T-helper 1 cell (primary cell): ENCODE results near the gene BCORL1.

ENCODE experiments used
- DNase-seq, 5 donors: peaks; one replicate each; pipeline ENCODE4 v3.0.0-alpha.2; 2012 to 2020

Gene BCORL1

DNA sequence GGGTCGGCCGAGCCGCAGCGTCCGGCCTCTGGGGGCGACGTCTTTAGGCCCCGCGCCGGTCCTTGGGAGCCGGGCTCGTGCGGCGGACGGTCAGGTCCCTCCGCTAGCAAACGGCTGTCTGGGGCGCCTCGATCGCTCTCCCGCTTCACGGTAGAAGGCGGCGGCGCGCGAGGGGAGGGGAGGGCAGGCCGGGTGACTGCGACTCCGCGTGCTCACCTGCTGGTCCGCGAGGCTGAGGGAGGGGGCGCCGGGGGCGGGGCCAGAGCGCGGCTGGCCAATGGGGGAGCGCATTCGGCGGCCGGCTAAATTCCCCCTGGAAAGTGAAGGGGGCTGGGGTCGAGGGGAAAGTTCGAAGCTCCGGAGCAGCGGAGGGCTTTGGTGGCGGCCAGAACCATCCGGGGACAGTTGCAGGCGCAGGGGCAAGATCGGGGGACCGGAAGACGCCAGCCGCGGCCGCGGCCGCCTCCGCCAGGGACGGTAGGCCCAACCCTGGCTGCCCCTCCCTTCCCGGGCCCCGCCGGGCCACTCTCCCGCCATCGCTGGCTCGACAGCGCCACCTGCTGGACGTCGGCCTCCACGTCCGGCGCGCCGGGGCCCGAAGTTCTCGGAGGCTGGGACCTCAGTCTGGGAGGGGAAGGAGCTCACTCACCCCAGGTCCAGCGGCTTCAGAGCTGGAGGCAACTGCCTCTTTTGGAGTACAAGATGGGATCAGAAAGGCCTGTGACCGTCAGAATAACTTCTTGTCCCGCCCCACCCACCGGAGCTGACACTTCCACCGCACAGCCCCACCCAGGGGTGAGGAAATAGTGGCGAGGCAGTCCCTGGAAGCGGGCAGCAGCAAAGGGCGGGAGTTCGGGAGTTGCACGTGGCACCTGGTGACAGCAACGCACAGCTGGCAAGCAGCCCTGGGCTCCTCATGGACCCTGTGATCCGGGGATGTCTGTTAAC, 78.0 kb downstream of the BCORL1 start:
- peak; percentile 53 to 77 (median 71) for DNase-seq

DNA sequence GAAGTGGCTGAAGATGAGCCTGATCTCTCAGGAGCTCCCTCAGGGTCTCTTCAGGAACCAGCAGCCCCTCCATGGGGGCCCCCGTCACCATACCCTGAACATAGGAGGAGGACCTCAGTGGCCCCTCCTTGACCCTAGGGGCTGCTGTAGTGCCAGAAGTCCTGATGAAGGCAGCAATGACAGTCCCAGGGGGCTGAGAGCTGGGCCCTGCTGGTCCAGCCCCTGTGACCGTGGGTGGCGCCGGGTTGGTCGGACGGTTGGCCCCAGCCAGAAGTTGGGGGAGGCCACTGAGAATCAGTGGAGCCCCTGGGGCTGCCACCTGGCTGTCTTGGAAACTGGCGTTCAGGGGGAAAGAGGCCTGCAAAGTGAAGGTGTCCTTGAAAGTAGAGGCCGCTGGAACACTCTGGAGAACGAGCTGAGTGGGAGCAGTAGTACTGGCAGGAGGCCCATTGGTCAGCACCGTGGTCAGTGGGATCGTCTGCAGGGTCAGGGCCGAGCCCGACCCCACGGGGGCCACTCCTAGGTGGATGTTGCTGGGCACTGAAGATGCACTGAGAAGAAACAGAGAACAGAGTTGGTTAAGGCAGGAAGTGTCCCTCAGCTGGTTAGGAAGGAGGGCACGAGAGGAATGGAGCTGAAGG, 84.7 kb downstream of the BCORL1 start:
- no peak for DNase-seq

DNA sequence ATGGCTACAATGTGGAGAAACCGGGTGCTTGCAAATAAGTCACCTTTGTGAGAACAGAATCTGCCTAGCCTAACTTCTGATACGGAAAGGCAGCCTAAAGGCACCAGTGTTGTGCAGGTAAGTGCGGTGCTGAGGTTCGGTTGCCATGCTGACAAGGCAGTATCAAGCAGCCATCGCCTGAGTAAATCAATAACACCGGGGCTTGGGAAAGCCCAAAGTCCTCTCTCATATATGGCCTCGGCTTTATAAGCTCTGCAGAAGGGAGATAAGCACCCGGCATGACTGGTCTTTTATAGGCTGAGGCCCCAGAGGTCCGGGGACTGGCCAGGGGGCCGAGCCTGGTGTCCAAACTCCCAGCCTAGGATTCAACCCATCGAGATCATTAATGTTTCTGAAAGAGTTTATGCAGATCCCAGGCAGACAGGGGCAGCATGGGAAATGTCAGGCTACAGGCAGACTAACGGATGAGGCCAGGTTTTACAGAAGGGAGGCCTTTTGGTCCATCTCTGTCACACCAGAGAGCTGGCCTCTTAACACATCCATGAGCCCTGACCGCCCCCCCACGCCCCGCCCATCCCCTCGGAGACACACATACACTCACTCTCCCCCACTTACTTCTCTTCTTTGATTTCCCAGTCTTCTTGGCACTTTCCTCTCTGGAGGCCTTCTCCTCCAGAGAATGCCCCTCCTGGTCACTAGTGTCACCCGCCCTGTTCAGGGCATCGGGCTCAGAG, 89.3 kb downstream of the BCORL1 start:
- DNase-seq, result no peak

DNA sequence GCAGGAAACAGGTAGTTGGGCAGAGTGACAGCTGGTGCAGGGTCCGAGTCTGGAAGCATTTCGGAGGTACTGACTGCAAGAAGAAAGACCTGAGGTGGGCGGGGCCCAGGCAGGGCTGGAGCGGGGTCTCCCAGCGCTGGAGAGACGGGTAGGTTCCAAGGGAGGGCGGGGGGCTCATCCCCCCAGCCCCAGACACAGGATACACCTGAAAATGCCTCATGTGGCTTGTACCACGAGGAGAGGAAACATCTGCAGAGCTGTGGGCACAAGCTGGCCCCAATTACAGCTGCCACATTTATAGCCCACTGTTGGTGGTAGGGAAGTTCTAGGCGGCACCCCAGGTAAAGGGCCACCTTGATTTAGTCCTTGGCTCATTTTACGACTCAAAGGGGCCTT, 89.9 kb downstream of the BCORL1 start:
- no peak for DNase-seq

DNA sequence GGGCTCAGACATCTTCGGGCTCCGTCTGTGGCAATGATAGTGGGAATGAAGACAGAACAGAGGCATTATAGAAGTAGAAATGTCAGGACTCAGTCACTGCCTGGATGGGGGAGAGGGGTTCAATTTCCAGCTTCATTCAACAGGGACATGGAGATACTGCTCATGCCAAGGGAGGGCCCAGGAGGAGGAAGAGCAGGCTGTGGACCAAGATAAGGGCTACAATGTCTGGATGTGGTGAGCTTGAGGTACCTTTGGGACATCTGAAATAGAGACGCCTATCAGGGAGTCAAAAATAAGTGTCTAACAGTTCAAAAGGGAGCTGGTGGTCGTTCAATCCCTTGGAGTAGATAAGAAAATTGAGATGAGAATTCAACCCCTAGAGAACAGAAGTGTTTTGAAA, 93.3 kb downstream of the BCORL1 start:
- no peak for DNase-seq

DNA sequence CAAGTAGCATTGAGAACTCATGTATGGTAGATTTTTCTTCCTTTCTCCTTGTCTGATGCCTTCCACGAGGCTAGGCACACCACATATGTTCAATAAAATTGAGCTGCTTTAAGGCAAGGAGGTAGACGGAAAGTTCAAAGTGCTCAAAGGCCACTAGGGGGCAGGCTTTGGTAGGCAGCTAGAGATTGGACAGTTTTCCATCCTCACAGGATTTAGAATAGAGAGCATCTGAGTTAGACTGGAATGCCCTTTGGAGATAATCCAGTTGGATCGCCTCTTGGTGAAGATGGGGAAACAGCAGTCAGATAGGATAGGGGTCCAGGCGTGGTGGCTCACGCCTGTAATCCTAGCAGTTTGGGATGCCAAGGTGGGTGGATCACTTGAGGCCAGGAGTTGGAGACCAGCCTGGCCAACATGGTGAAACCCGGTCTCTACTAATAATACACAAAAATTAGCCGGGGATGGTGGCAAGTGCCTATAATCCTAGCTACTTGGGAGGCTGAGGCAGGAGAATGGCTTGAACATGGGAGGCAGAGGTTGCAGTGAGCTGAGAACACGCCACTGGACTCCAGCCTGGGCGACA, 97.5 kb downstream of the BCORL1 start:
- peak; percentile 22 to 57 (median 41) for DNase-seq

DNA sequence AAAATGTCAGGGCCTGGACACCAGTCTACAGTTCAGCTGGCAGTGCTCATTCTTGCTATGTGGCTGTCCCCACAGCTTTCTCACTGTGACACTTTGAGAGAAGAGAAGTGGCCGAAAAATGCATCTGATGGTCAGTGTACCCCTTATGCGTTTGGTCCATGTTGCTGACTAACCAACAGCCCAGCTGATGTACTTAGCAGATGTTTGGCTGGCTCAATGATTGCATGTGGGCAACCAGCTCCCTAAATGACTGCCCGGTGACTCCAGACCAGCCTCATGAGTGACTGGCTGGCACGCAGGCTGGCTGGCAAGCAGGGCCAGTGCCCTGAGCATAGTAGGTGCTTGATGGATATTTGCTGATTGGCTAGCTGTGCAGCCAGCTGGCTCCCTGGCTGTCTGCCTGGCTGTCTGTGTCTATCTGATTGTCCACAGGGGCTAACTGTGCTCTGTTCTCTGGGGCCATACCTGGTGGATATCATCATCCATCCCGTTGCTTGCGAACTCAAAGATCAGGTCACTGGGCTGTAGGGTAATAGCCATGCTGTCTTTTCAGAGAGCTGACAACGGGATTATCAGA, 98.4 kb downstream of the BCORL1 start:
- no peak for DNase-seq

DNA sequence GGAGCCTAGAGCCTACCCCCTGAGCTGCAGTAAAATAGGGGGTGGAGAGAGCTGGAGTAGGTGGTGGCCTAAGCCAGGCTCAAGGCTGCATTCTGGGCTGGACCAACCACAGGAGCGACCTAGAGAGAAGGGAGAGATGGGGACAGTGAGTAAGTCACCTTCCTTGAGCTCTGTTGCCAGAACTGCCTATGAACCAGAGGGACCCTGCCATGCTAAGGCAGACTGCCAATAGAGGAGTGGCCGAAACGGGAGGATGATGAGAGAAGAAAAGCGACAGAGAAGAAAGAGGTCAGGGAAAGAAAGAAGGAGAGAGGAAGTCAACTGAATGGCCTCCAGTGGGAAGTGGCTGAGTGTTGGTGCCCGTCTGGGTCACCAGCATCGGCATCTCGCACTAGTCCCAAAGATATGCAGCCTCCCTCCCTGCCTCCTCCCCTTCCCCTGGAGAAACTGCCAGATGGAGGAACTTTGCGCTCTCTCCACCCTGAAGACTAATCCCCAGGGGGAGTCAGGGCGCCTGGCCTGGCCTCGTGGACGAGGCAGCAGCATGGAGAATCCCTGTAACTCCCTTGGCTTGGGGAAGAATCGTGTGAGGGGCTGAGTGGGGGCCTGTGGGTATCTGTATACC, 99.1 kb downstream of the BCORL1 start:
- no peak for DNase-seq

DNA sequence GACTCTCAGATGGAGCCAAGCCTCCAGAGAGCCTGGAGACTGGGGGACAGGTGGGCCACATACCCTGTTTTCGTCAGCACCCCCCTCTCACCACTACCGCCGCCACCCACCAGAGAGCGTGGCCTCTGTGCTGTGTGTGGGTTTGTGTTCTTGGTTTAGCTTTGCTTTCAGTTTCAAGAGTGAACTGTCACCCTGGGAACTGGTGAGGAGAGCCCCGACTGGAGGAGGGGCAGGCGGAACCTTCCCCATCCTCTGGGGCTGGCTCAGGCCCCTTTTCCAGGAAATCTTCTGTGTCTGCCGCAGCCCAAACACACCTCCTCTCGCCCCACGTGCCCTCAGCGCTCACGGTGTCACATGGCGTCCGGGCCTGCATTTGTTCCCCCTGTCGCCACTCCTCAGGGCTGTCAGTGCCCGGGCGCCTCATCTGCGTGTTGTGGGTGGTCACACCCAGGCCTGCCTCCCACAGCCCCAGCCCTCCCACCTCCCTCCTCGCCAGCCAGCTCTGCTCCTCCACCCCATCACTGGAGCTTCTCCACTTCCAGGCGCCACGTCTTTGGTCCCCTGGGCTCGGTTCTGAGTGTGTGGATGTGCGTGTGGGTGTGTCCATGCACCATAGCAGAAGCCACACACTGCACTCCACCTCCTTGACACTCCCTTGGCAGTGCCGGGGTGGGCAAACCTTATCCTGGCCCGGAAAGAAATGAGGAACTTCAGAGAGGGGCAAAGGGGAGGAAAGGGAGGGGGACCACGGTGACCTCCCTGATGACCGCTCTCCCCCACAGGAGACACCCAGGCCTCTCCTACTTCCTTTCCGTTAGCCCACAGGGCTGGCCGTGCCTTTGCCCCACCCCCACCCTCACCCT, 100.0 kb downstream of the BCORL1 start:
- DNase-seq, result peak; percentile 45 to 93 (median 58)

DNA sequence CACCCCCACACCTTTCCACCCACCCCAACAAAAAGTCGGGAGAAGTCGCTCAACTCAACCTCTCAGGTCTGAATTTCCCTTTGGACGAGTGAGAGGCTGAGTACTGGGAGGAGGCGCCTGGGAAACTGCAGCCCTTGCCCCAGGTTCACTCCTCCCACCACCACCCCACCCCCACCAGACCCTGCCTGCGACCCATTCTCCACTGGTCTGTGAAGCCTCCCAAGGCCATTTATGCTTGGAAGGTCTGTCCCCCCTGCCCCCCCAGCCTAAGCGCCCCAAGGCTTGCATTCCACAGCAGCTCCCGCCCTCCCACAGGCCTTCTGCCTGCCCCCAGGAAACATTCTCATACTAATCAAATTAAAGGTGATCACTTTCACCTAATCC, 100.7 kb downstream of the BCORL1 start:
- DNase-seq, result no peak

DNA sequence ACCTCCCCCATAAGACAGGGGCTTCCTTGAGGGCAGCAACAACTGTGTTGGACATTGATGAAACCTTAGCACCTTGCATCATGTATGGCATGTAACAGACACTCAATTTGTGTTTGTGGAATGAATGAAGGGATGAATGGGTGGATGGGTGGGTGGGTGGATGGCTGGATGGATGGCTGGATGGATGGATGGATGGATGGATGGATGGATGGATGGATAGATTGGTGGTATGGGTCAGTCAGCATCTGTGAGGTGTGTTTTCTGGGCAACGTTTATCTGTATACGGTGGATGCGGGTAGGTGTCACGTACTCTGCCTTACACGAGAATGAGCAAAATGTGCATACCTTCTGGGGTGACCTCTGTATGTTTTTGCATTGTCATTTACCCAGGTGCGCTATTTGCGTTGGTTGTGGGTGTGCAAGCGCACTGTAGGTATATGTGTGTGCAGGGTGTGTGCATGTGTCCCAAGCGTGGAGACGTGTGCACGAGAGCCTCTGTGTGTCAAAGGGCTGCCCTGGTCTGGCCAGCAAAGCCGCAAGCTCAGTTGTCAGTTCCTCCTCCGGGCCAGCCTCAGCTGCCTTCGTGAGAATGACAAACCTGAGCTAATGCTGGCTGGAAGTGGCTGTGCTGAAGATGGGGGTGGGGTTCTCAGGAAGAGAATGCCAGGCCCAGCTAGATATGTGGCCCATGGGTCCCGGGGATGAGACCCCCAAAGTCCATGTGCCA, 101.4 kb downstream of the BCORL1 start:
- peak in 1 of 5 donors; percentile 28 for DNase-seq

DNA sequence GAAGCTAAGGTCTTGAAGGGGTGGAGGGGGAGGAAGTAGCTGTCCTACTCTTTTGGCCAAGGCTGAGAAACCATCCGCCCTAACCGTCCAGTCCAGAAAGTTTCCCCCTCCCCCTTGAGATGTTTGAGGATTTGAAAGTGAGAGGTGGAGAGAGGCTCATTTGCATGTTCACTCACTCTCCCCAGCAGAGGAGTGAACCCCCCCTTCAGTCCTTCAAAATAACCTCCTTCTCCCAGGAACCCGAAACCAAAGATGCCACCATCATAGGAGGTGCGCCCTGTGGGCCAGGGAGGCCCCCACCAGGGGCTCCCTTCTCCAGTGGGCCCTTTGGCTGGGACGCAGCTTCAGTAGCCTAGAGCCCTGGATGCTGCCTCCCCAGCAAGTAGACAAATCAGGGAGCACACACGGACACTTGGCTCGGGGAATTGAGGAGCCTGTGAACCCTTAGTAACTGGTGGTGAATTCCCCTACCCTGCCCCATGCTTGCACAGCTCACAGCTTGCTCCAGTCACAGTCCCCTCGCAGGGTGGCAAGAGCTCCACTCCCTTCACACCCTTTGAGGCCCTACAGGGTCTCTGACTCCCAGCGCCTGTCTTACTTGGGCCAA, 102.3 kb downstream of the BCORL1 start:
- DNase-seq, result no peak

DNA sequence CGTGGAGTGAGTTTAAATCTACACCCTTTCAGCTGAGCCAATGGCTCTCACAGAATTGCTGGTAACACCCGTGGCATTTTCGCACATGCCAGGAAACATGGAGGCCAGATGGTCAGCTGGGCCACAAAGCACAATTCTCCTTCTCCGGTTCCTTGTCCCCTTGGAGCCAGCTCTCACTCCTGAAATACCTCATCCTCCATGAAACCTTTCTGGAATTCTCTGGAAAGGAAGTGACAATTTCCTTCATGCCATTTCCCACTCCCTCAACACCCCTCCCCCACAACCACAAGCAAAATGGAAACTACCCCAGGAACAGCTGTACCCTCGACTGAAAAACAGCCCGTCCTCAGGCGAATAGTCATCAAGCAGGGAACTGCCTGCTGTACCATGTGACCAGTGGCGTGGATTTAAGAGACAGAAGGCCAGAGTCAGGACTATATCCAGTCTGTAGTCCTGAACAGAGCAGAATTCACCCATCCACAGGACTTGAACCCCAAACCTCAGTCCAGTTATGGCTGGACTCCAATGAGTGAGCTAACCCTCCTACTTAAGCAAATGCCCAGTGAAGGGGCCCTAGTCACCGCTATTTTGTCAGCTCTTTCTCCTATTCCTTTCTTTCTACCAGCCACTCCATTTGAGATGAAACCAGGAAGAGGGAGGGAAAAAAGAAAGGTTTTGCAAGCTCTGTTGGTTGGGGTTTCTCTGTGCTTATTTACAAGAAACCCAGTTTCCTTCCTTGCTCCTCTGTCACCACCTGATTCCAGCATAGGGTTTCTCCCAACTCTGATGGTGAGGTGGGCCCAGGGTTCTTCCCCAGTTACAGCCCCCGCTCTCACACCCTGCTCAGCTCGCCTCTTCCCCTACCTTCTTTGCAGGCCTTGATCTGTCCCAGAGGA, 103.4 kb downstream of the BCORL1 start:
- DNase-seq, result no peak

DNA sequence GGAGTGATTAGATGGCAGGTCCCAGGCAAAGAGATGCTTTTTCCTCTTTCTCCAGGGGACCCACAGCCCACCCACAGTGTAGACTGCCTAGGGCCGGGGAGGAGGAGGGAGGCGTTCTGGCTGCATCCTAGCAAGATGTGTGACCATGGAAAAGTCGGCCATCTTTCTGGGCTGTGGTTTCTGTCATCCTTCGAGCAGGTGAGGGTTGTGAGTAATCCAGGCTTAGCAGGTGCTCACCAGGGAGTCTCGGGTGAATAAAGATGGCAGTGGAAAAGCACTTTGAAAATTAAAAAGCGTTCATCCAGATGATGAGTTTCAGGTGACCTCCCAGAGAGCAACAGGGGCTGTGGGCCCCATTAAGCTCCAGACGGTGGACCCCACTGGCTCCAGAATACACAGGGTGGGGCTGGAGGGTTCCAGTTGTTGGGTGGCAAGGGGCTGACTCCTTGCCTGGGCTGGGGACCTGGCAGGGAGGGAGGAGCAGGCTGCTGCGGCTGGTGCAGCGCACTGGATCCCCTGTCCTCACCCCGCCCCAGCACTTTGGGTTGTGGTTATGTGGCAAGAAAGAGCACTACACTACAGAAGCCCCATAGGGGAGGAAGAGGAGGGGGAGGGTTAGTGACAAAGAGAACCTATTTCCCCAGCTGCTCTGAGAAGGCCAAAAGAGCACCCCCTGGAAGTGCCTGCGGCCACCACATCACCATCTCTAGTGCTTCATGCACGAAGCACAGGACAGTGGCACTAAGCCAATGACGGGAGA, 104.2 kb downstream of the BCORL1 start:
- DNase-seq, result peak; percentile 29 to 84 (median 52)

DNA sequence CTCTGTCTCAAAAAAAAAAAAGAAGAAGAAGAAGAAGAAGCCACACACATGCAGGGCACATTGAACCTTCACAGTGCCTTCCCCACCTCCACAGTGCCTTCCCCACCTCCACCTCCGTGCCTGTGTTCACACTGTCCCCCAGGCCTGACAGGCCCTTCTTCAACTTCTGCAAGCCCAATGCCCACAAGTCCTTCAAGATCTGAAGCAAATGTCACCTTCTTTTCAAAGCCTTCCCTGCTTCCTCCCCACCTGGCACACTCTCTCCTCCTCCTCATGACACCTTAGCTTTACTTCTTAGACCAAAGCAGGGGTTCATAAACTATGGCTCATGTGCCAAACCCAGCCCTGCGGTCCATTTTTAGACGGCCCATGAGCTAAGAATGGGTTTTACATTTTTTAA, 107.9 kb downstream of the BCORL1 start:
- no peak for DNase-seq

DNA sequence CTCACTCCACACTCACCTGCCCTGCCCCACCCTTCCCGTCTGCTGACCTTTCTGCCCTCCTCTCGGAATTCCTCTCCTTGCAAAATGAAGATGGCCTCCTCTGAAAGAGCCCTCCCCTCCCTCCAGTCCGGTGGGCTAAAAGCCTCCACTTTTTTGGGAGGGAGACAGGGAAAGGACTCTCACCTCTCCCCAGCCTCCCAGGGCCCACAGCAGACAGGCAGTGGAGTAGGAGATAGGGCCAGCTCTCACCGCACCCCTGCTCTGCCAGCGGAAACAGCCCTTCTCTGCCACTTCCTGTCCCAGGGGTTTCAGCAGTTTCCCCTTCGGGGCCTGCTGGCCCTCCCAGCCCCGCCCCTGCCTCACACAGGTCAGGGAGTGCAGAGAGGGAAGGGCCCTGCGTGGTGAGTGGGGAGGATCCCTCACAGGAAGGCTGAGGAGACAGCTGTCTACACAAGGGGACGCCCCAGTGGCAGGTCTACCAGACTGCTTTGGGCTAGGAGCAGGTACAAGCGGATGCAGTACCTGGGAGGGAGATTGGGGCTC, 109.6 kb downstream of the BCORL1 start:
- peak; percentile 74 to 97 (median 77) for DNase-seq

DNA sequence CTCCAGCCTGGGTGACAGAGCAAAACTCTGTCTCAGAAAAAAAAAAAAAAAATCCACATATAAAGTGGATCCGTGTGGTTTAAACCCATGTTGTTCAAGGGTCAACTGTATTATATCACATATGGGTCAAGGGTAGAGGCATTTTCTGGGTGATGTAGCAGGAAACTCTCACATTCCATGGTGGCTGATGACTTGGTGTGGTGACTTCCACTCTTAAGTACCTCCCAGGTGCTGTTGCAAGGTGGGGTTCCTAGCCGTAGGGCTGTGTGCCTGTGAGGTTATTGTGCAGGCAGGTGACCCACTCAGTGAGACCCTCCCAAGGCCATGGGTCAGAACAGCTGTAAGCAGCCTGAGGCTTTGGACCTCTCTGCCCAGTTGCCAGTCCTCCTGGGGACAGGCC, 110.8 kb downstream of the BCORL1 start:
- no peak for DNase-seq

DNA sequence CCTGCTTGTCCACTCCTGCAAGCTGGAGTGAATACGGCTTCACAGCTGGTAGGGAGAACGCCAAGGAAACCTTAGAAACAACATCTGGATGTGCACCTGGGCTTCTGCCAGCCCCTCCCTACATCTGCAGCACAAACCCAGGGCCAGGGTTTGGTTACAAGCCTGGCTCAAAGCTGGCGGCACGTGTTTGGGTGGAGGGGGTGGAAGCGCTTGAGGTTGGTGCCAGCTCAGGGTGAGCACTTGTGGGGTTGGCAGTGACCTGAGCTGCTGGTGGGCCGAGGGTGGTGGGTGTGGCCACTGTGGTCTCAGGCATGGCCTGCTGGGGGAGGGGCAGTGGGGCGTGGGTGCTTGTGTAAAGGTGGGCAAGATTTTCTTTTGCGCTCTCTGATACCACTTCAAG, 112.3 kb downstream of the BCORL1 start:
- DNase-seq, result no peak
